Mammary epithelial cell (primary cell): ENCODE data around the gene MPST.

Experiments
- EZH2 ChIP-seq: IDR thresholded peaks from 2 replicates; pipeline ENCODE4 v1.6.1; 2012; ENCODE audit warnings: low read length, inconsistent platforms, borderline replicate concordance
- TF ChIP-seq, protein P1 (sequence below), 2 donors: IDR thresholded peaks in 1 of 2; conservative IDR thresholded peaks in 1 of 2; 2 replicates each; pipeline ENCODE4 v1.5.1; 2011 to 2012; ENCODE audit warnings: inconsistent platforms in 2 of 2, low read length in 2 of 2, mild to moderate bottlenecking in 2 of 2, control low read depth in 1 of 2, low read depth in 1 of 2; ENCODE audit not compliant: insufficient read depth in 1 of 2; ENCODE audit errors: extremely low read depth in 1 of 2

DNA sequence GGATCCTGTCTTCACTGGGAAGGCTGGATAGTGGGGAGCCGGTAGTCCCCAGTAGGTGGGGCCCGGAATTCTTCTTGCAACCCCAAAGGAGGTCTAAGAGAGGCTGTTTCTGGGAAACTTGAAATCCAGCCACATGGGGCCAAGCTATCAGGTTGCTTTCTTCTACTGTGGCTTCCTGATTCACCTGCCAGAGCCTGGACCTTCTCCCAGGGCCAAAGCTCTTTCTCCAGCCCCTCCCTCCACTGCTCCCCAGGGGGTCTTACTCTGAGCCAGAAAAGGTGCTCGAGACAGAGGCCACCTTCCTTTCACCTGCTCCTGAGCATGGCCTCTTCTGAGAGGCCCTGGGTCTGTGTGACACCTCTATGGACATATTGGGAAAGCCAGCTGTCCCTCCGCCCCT, 9.4 kb upstream of the MPST start:
- TF ChIP-seq EZH2, result no peak
- TF ChIP-seq, protein P1, sequence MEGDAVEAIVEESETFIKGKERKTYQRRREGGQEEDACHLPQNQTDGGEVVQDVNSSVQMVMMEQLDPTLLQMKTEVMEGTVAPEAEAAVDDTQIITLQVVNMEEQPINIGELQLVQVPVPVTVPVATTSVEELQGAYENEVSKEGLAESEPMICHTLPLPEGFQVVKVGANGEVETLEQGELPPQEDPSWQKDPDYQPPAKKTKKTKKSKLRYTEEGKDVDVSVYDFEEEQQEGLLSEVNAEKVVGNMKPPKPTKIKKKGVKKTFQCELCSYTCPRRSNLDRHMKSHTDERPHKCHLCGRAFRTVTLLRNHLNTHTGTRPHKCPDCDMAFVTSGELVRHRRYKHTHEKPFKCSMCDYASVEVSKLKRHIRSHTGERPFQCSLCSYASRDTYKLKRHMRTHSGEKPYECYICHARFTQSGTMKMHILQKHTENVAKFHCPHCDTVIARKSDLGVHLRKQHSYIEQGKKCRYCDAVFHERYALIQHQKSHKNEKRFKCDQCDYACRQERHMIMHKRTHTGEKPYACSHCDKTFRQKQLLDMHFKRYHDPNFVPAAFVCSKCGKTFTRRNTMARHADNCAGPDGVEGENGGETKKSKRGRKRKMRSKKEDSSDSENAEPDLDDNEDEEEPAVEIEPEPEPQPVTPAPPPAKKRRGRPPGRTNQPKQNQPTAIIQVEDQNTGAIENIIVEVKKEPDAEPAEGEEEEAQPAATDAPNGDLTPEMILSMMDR (conservative IDR thresholded peaks at IDR 0.05 in 1 of 2, IDR thresholded peaks at IDR 0.05 in 1 of 2; ENCODE audit: extremely low read depth in 1 of 2, insufficient read depth in 1 of 2, low read depth in 1 of 2, low read length in 2 of 2), result no peak
